WTC11 (cell line): ENCODE measurements around the gene CXCL14. TPM values are rescaled to one million over a fixed set of nuclear protein-coding genes. Genes with fewer than 3 reads are reported as not detected.
A peak's percentile ranks its signal among the peaks of the same experiment; 100 is the strongest.

Experiments used
- ATAC-seq: fragments of 200-7000 bp; cut with Tn5 transposase; 2 replicates; pipeline ENCODE4 v1.10.0; 2021; ENCODE audit warnings: mild to moderate bottlenecking, moderate library complexity
- Bru-seq: library from RNA; stranded (reverse); fragments of 400-500 nt; gene quantifications from one replicate; lab custom pipeline; 2021; lab: Mats Ljungman, UMichigan
- CTCF ChIA-PET: fragments of 300-600 bp; sonication (Branson Sonifier 250); formaldehyde crosslinking; loops from one replicate; lab custom pipeline; 2021; ENCODE audit warnings: antibody characterized with exemption; lab: Charles Lee
- POLR2A ChIA-PET: fragments of 350-600 bp; sonication (Branson Sonifier 250); formaldehyde crosslinking; loops from one replicate; lab custom pipeline; 2021; ENCODE audit warnings: antibody characterized with exemption; lab: Charles Lee
- DNase-seq: peaks from one replicate; pipeline ENCODE4 v3.0.0; 2021; ENCODE audit warnings: low spot score
- H3K27ac Mint-ChIP-seq: 2 replicates; pipeline ENCODE4 v1.8.0; 2021; ENCODE audit warnings: mixed read lengths
- H3K27me3 Mint-ChIP-seq: 2 replicates; pipeline ENCODE4 v1.8.0; 2021; ENCODE audit warnings: low read depth, mild to moderate bottlenecking, moderate library complexity, mixed read lengths
- H3K36me3 Mint-ChIP-seq: 2 replicates; pipeline ENCODE4 v1.8.0; 2021; ENCODE audit warnings: mixed read lengths
- H3K4me1 Mint-ChIP-seq: 2 replicates; pipeline ENCODE4 v1.8.0; 2022; ENCODE audit warnings: mixed read lengths
- H3K4me3 Mint-ChIP-seq: 2 replicates; pipeline ENCODE4 v1.8.0; 2021; ENCODE audit warnings: mild to moderate bottlenecking, moderate library complexity, mixed read lengths
- H3K9me3 Mint-ChIP-seq: 2 replicates; pipeline ENCODE4 v1.8.0; 2021; ENCODE audit warnings: mixed read lengths
- CREM ChIP-seq: sonication (generic); formaldehyde crosslinking; IDR thresholded peaks from 2 replicates; pipeline ENCODE4 v1.8.1; 2022; ENCODE audit warnings: mild to moderate bottlenecking, missing genetic modification reagents, moderate library complexity
- E2F5 ChIP-seq: sonication (generic); formaldehyde crosslinking; IDR thresholded peaks from 2 replicates; pipeline ENCODE4 v1.8.1; 2022; ENCODE audit warnings: mild to moderate bottlenecking, moderate library complexity, missing genetic modification reagents
- FOXJ3 ChIP-seq: sonication (generic); formaldehyde crosslinking; IDR thresholded peaks from 2 replicates; pipeline ENCODE4 v1.9.0; 2021; ENCODE audit warnings: missing genetic modification reagents, mild to moderate bottlenecking, borderline replicate concordance
- FOXK1 ChIP-seq: sonication (generic); formaldehyde crosslinking; IDR thresholded peaks from 2 replicates; pipeline ENCODE4 v1.8.0; 2022; ENCODE audit warnings: mild to moderate bottlenecking, moderate library complexity, missing genetic modification reagents
- FOXP1 ChIP-seq: sonication (generic); formaldehyde crosslinking; IDR thresholded peaks from 2 replicates; pipeline ENCODE4 v1.8.0; 2022; ENCODE audit warnings: missing genetic modification reagents, mild to moderate bottlenecking, moderate library complexity, borderline replicate concordance
- HMGA2 ChIP-seq: fragments of 250-450 bp; sonication (Bioruptor Pico); IDR thresholded peaks from 2 replicates; pipeline ENCODE4 v1.4.0; 2021; ENCODE audit warnings: mild to moderate bottlenecking, moderate library complexity
- JAZF1 ChIP-seq: fragments of 250-450 bp; sonication (Bioruptor Pico); IDR thresholded peaks from 2 replicates; pipeline ENCODE4 v1.9.0; 2021; ENCODE audit warnings: moderate library complexity, mild to moderate bottlenecking, inconsistent platforms
- MAX ChIP-seq: sonication (generic); formaldehyde crosslinking; IDR thresholded peaks from 2 replicates; pipeline ENCODE4 v1.8.0; 2022; ENCODE audit warnings: mild to moderate bottlenecking, missing genetic modification reagents
- MYBL2 ChIP-seq: sonication (generic); formaldehyde crosslinking; IDR thresholded peaks from 2 replicates; pipeline ENCODE4 v1.8.1; 2023; ENCODE audit warnings: mild to moderate bottlenecking, moderate library complexity, missing genetic modification reagents
- RELA ChIP-seq: sonication (generic); formaldehyde crosslinking; IDR thresholded peaks from 2 replicates; pipeline ENCODE4 v1.8.1; 2022; ENCODE audit warnings: missing genetic modification reagents, mild to moderate bottlenecking, borderline replicate concordance
- SOX15 ChIP-seq: fragments of 250-450 bp; sonication (Bioruptor Pico); IDR thresholded peaks from 2 replicates; pipeline ENCODE4 v1.9.0; 2021; ENCODE audit warnings: mild to moderate bottlenecking
- TEAD1 ChIP-seq: sonication (generic); formaldehyde crosslinking; IDR thresholded peaks from 2 replicates; pipeline ENCODE4 v1.8.0; 2022; ENCODE audit warnings: mild to moderate bottlenecking, missing genetic modification reagents
- TEAD4 ChIP-seq: sonication (generic); formaldehyde crosslinking; IDR thresholded peaks from 2 replicates; pipeline ENCODE4 v1.8.0; 2022; ENCODE audit warnings: mild to moderate bottlenecking, missing genetic modification reagents
- TP53 ChIP-seq: sonication (generic); formaldehyde crosslinking; IDR thresholded peaks from 2 replicates; pipeline ENCODE4 v1.8.1; 2023; ENCODE audit warnings: mild to moderate bottlenecking, missing genetic modification reagents
- ZNF425 ChIP-seq: fragments of 250-450 bp; sonication (Bioruptor Pico); conservative IDR thresholded peaks from 2 replicates; pipeline ENCODE4 v1.9.0; 2021; ENCODE audit warnings: mild to moderate bottlenecking
- ZNF532 ChIP-seq: fragments of 250-450 bp; sonication (Bioruptor Pico); IDR thresholded peaks from 2 replicates; pipeline ENCODE4 v1.9.0; 2021; ENCODE audit warnings: mild to moderate bottlenecking, borderline replicate concordance
- ZSCAN18 ChIP-seq: fragments of 250-450 bp; sonication (Bioruptor Pico); IDR thresholded peaks from 2 replicates; pipeline ENCODE4 v2.1.2; 2022; ENCODE audit warnings: mild to moderate bottlenecking, moderate library complexity
- long read RNA-seq, 3 experiments: library from RNA in 1 of 3; library from capped mRNA in 1 of 3; library from polyadenylated mRNA in 1 of 3; unstranded in 2 of 3; stranded (forward) in 1 of 3; transcript quantifications; one replicate each; pipeline ENCODE4 v2.0.0, GENCODE V29; 2021
- total RNA-seq: library from RNA; stranded (reverse); gene quantifications from 3 replicates; pipeline ENCODE4 v1.2.3, GENCODE V29; 2021
- TF ChIP-seq, protein P1 (sequence below): sonication (generic); formaldehyde crosslinking; IDR thresholded peaks from 2 replicates; pipeline ENCODE4 v1.8.1; 2022; ENCODE audit warnings: missing genetic modification reagents, borderline replicate concordance
- TF ChIP-seq, protein P2 (sequence below): sonication (generic); formaldehyde crosslinking; IDR thresholded peaks from 2 replicates; pipeline ENCODE4 v1.8.1; 2022; ENCODE audit warnings: low read depth, mild to moderate bottlenecking, moderate library complexity, missing genetic modification reagents, borderline replicate concordance
- TF ChIP-seq, protein P3 (sequence below): fragments of 250-450 bp; sonication (Bioruptor Pico); IDR thresholded peaks from 2 replicates; pipeline ENCODE4 v1.9.0; 2021; ENCODE audit warnings: moderate library complexity, mild to moderate bottlenecking, inconsistent platforms, borderline replicate concordance
- TF ChIP-seq, protein P4 (sequence below): sonication (generic); formaldehyde crosslinking; IDR thresholded peaks from 2 replicates; pipeline ENCODE4 v1.8.1; 2023; ENCODE audit warnings: mild to moderate bottlenecking, missing genetic modification reagents

CXCL14 gene
- total RNA-seq, result 0.64 to 0.87 TPM (median 0.87 TPM) in 3 replicates
- percentile 38 among the genes with signal in this experiment for Bru-seq, nascent RNA
- long read RNA-seq, experiment 1, transcript CXCL14-202 (4 exons, 1,760 nt), result major isoform, 5 of 6 reads
- long read RNA-seq, experiment 1, partial matches to known transcripts, result 0 of 6 reads
- long read RNA-seq, experiment 1, other reads (novel, unspliced or antisense), result 1 of 6 reads
- long read RNA-seq, experiment 2, partial matches to known transcripts, result 0 of 2 reads
- long read RNA-seq, experiment 2, other reads (novel, unspliced or antisense), result 1 of 2 reads
- long read RNA-seq, experiment 3, result 0 reads

GRCh38 chr5:135578685-135579341 is at the start of gene CXCL14:
Gene CXCL14 (minus strand): TSS chr5:135578991. CDS start chr5:135578778, 213 bp downstream.
- peak within 1 kb of the TSS; percentile 79 for H3K4me3 Mint-ChIP-seq
- peaks cover 21% of the 10 kb centered on the region for H3K4me1 Mint-ChIP-seq
- ChIA-PET POLR2A (interaction anchor here (0.6 kb wide), 1 partner anchor 24 kb away, joined by 3 read pairs; no protein-coding TSS in a partner anchor), CTCF (interaction anchor here (0.6 to 6.8 kb wide), 15 partner anchors 14 to 366 kb away, joined by 3 to 119 read pairs (median 5); no protein-coding TSS in a partner anchor)
- no peak within 1 kb of the TSS for H3K27ac Mint-ChIP-seq
- ATAC-seq (peak; percentile 71), DNase-seq (peak; percentile 74)
- H3K9me3 Mint-ChIP-seq, result no peaks in the 10 kb centered on the region
- peaks cover 85% of the 10 kb centered on the region for H3K27me3 Mint-ChIP-seq
- H3K36me3 Mint-ChIP-seq, result no peaks in the 10 kb centered on the region
- TF ChIP-seq TEAD1 (CRISPR knock-in tag) (no peak), HMGA2 (CRISPR knock-in tag) (no peak), SOX15 (CRISPR knock-in tag) (no peak), CREM (0 out of 2 replicates have a peak, but pooled peaks have one; percentile 45), FOXP1 (CRISPR knock-in tag) (no peak; the same call in 1 of the 2 replicates), ZSCAN18 (CRISPR knock-in tag) (no peak), TP53 (CRISPR knock-in tag) (no peak; the same call in 1 of the 2 replicates), MAX (CRISPR knock-in tag) (peak; percentile 29; the same call in 1 of the 2 replicates), ZNF532 (CRISPR knock-in tag) (no peak), ZNF425 (CRISPR knock-in tag) (no peak), FOXK1 (no peak), JAZF1 (CRISPR knock-in tag) (no peak), MYBL2 (CRISPR knock-in tag) (peak; percentile 82; the same call in 1 of the 2 replicates), RELA (0 out of 2 replicates have a peak, but pooled peaks have one; percentile 40), TEAD4 (CRISPR knock-in tag) (no peak), FOXJ3 (CRISPR knock-in tag) (no peak), E2F5 (CRISPR knock-in tag) (no peak)
- TF ChIP-seq, protein P1, sequence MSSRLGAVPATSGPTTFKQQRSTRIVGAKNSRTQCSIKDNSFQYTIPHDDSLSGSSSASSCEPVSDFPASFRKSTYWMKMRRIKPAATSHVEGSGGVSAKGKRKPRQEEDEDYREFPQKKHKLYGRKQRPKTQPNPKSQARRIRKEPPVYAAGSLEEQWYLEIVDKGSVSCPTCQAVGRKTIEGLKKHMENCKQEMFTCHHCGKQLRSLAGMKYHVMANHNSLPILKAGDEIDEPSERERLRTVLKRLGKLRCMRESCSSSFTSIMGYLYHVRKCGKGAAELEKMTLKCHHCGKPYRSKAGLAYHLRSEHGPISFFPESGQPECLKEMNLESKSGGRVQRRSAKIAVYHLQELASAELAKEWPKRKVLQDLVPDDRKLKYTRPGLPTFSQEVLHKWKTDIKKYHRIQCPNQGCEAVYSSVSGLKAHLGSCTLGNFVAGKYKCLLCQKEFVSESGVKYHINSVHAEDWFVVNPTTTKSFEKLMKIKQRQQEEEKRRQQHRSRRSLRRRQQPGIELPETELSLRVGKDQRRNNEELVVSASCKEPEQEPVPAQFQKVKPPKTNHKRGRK (CRISPR knock-in tag), result no peak
- TF ChIP-seq, protein P2, sequence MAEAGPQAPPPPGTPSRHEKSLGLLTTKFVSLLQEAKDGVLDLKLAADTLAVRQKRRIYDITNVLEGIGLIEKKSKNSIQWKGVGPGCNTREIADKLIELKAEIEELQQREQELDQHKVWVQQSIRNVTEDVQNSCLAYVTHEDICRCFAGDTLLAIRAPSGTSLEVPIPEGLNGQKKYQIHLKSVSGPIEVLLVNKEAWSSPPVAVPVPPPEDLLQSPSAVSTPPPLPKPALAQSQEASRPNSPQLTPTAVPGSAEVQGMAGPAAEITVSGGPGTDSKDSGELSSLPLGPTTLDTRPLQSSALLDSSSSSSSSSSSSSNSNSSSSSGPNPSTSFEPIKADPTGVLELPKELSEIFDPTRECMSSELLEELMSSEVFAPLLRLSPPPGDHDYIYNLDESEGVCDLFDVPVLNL, result no peak
- TF ChIP-seq, protein P3, sequence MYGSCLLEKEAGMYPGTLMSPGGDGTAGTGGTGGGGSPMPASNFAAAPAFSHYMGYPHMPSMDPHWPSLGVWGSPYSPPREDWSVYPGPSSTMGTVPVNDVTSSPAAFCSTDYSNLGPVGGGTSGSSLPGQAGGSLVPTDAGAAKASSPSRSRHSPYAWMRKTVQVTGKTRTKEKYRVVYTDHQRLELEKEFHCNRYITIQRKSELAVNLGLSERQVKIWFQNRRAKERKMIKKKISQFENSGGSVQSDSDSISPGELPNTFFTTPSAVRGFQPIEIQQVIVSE (CRISPR knock-in tag), result no peak
- TF ChIP-seq, protein P4, sequence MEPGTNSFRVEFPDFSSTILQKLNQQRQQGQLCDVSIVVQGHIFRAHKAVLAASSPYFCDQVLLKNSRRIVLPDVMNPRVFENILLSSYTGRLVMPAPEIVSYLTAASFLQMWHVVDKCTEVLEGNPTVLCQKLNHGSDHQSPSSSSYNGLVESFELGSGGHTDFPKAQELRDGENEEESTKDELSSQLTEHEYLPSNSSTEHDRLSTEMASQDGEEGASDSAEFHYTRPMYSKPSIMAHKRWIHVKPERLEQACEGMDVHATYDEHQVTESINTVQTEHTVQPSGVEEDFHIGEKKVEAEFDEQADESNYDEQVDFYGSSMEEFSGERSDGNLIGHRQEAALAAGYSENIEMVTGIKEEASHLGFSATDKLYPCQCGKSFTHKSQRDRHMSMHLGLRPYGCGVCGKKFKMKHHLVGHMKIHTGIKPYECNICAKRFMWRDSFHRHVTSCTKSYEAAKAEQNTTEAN (CRISPR knock-in tag), result peak; percentile 93
